Tibial nerve (tissue), 4 donors: Measurements from ENCODE around the gene FAAP24. TPM values are rescaled to one million over a fixed set of nuclear protein-coding genes. Genes with fewer than 3 reads are reported as not detected.
"Not testable (repeated sequence)": the region's sequence is repeated elsewhere in the genome, so short reads cannot be mapped to it uniquely, and the experiment has no call there.

Source experiments
- DNase-seq, 2 donors: peaks; one replicate each; pipeline ENCODE4 v3.0.0-alpha.2; 2019; ENCODE audit warnings: low spot score in 2 of 2
- H3K27ac ChIP-seq, 4 donors: fragments of 200-600 bp; sonication (generic) in 3 of 4; one replicate each; pipeline ENCODE4 v1.5.1; 2017 to 2019; ENCODE audit warnings: mild to moderate bottlenecking in 1 of 4
- H3K27me3 ChIP-seq, 2 donors: fragments of 200-600 bp; sonication (generic) in 1 of 2; one replicate each; pipeline versions ENCODE4 v1.5.1 to v1.6.0; 2017 to 2019
- H3K36me3 ChIP-seq, 3 donors: fragments of 200-600 bp; sonication (generic); one replicate each; pipeline ENCODE4 v1.5.1; 2018 to 2019
- H3K4me1 ChIP-seq, 4 donors: fragments of 200-600 bp; sonication (generic) in 3 of 4; one replicate each; pipeline ENCODE4 v1.5.1; 2017 to 2019
- H3K4me3 ChIP-seq, 4 donors: fragments of 200-600 bp; sonication (generic) in 3 of 4; one replicate each; pipeline ENCODE4 v1.5.1; 2017 to 2019; ENCODE audit warnings: mild to moderate bottlenecking in 1 of 4, moderate library complexity in 1 of 4
- H3K9me3 ChIP-seq, 4 donors: fragments of 200-600 bp; sonication (generic) in 3 of 4; one replicate each; pipeline ENCODE4 v1.5.1; 2017 to 2019
- EP300 ChIP-seq, 2 donors: sonication (generic); formaldehyde crosslinking; IDR thresholded peaks; one replicate each; pipeline ENCODE4 v1.6.1; 2017; ENCODE audit warnings: antibody characterized with exemption in 2 of 2, mild to moderate bottlenecking in 1 of 2
- POLR2A ChIP-seq, 2 donors: fragments of 450-650 bp; IDR thresholded peaks; one replicate each; pipeline ENCODE4 v1.6.1; 2017; ENCODE audit warnings: antibody characterized with exemption in 2 of 2, mild to moderate bottlenecking in 2 of 2, moderate library complexity in 2 of 2
- WGBS, 2 donors: methylation state at CpG; one replicate each; pipeline ENCODE4 v1.1.5; 2018; 5-methylcytosine and 5-hydroxymethylcytosine counted together
- total RNA-seq, 4 donors: library from RNA; depleted of rRNA; stranded (reverse); fragments of >200 nt; gene quantifications; one replicate each; pipeline ENCODE4 v1.1.0, GENCODE V29; 2016
- TF ChIP-seq, protein P1 (sequence below), 5 experiments: fragments of 200-600 bp in 3 of 5; fragments of 450-650 bp in 2 of 5; sonication (generic) in 3 of 5; IDR thresholded peaks; one replicate each; pipeline ENCODE4 v1.5.1; 2016 to 2019; ENCODE audit warnings: antibody characterized with exemption in 5 of 5, mild to moderate bottlenecking in 3 of 5, moderate library complexity in 2 of 5

FAAP24 gene
- total RNA-seq, 4 donors from 2014 or later, result 0.90 to 5.3 (median 2.1) TPM; not detected in 1

DNA sequence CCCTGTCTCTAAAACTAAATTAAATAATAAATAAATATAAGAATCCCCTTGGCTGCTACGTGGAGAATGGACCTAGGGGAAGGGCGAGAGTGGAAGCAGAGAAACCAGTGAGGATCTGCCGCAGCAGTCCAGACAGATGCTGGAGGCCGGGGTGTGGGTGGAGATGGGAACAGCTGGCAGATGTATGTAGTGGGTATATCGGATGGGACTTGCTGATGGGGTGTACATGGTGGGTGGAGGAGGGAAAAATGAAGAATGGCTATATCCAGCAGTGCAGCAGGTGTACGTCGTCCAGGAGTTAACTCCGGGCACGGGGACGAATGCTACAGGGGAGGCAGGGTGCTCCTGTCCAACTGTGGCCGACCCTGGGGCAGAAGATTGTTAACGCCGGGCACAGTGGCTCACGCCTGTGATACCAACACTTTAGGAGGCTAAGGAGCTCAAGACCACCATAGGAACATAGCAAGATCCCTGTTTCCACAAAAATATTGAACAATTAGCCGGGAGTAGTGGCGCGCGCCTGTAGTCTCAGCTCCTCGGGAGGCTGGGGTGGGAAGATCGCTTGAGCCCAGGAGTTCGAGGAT lies 938 bp upstream of the FAAP24 start:
- H3K4me3 ChIP-seq, result peak overlapping the region; percentile 75 to 94 (median 88)
- peak overlapping the region in 3 of 4 donors; percentile 40 to 81 (median 79) for H3K27ac ChIP-seq
- WGBS, 2 donors, result 15 to 16% methylated on average over 21 of the region's 21 CpGs
- H3K4me1 ChIP-seq, result peaks cover 0 to 24% (median 8%) of the 10 kb centered on the region in 4 donors
- TF ChIP-seq, protein P1, sequence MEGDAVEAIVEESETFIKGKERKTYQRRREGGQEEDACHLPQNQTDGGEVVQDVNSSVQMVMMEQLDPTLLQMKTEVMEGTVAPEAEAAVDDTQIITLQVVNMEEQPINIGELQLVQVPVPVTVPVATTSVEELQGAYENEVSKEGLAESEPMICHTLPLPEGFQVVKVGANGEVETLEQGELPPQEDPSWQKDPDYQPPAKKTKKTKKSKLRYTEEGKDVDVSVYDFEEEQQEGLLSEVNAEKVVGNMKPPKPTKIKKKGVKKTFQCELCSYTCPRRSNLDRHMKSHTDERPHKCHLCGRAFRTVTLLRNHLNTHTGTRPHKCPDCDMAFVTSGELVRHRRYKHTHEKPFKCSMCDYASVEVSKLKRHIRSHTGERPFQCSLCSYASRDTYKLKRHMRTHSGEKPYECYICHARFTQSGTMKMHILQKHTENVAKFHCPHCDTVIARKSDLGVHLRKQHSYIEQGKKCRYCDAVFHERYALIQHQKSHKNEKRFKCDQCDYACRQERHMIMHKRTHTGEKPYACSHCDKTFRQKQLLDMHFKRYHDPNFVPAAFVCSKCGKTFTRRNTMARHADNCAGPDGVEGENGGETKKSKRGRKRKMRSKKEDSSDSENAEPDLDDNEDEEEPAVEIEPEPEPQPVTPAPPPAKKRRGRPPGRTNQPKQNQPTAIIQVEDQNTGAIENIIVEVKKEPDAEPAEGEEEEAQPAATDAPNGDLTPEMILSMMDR (IDR thresholded peaks at IDR 0.05), result no peak
- no peak for TF ChIP-seq EP300 (IDR thresholded peaks at IDR 0.05)
- TF ChIP-seq POLR2A (IDR thresholded peaks at IDR 0.05), result no peak
- no peaks in the 10 kb centered on the region for H3K9me3 ChIP-seq
- no peaks in the 10 kb centered on the region for H3K27me3 ChIP-seq
- H3K36me3 ChIP-seq, result peaks cover 0 to 31% (median 0%) of the 10 kb centered on the region in 3 donors
- no peak for DNase-seq

DNA sequence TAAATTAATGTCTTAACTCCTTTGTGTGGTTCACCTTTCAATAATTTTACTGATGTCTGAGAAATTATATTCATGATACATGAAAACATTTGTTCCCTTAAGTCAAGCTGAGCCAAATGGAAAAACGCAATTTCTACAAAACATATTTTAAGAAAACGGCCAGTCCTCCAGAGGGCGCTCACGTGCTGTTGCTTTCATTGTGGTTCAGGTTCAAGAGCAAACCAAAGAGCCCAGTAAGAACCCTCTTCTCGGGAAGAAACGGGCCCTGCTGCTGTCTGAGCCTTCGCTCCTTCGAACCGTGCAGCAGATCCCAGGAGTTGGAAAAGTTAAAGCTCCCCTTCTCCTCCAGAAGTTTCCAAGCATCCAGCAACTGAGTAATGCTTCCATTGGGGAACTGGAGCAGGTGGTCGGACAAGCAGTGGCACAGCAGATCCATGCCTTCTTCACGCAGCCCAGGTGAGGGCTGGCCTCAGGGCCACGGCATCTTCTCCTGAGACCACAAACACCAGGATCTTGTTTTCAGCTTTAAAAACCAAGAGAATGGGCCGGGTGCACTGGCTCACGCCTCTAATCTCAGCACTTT lies 4.3 kb downstream of the FAAP24 start:
- no peak overlapping the region for H3K27ac ChIP-seq
- H3K36me3 ChIP-seq, result peaks cover 0 to 10% (median 0%) of the 10 kb centered on the region in 3 donors
- peak; percentile 65 to 84 for DNase-seq
- H3K27me3 ChIP-seq, result no peaks in the 10 kb centered on the region
- H3K4me1 ChIP-seq, result peaks cover 0 to 1% (median 0%) of the 10 kb centered on the region in 4 donors
- 43 to 47% methylated on average over 14 of the region's 14 CpGs for WGBS, 2 donors
- H3K4me3 ChIP-seq, result no peak overlapping the region
- no peak for TF ChIP-seq EP300 (IDR thresholded peaks at IDR 0.05)
- TF ChIP-seq POLR2A (IDR thresholded peaks at IDR 0.05), result no peak
- TF ChIP-seq, protein P1 (IDR thresholded peaks at IDR 0.05), result peak; percentile 47 to 83 (median 63)
- no peaks in the 10 kb centered on the region for H3K9me3 ChIP-seq

- no peak for DNase-seq
- H3K36me3 ChIP-seq, result peaks cover 0 to 10% (median 0%) of the 10 kb centered on the region in 3 donors
- no peak overlapping the region for H3K4me3 ChIP-seq
- no peaks in the 10 kb centered on the region for H3K27me3 ChIP-seq
- no peaks in the 10 kb centered on the region for H3K4me1 ChIP-seq
- H3K27ac ChIP-seq, result no peak overlapping the region
- no peak for TF ChIP-seq EP300 (IDR thresholded peaks at IDR 0.05)
- TF ChIP-seq, protein P1 (IDR thresholded peaks at IDR 0.05), result no peak
- no peak for TF ChIP-seq POLR2A (IDR thresholded peaks at IDR 0.05)
- no peaks in the 10 kb centered on the region for H3K9me3 ChIP-seq
- WGBS, 2 donors, result 81% methylated on average over 7 of the region's 7 CpGs
Observed at GRCh38 chr19:32977280-32977679, 5.2 kb downstream of the FAAP24 start.

DNA sequence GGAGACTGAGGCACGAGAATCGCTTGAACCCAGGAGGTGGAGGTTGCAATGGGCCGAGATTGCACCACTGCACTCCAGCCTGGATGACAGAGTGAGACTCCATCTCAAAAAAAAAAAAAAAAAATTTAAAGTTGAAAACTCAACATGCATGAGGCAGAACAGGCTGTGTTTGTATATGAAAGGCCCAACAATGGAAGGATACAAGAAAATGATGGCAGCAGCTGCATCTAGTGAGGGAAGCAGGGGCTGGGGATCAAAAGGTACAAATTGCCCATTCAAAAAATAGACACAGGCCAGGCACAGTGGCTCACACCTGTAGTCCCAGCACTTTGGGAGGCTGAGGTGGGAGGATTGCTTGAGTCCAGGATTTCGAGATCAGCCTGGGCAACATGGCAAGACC lies 5.8 kb downstream of the FAAP24 start:
- not testable (repeated sequence) for H3K27me3 ChIP-seq, H3K4me1 ChIP-seq, H3K27ac ChIP-seq, DNase-seq, H3K9me3 ChIP-seq, H3K4me3 ChIP-seq, H3K36me3 ChIP-seq
- WGBS, 2 donors, result 91% methylated on average over 4 of the region's 4 CpGs

DNA sequence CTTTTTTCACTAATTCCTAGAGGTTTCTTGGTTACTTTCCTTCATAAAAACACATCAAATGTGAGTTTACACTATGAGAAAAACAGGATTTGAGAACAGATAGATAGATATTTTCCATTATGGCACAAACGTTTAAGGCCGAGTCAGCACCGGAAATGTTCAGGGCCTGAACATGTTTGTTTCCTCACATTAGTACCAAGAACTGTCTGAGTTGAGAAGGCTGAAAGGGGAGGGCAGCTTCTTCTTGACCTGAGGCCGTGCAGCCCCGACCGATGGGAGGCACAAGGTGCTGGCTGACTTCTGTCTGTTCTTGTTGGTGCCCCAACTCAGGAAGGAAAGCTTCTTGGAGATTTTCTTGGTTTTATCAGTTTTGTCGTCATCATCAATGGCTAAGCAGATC lies 7.8 kb downstream of the FAAP24 start:
- DNase-seq, H3K36me3 ChIP-seq, H3K9me3 ChIP-seq, H3K4me3 ChIP-seq, H3K4me1 ChIP-seq, H3K27me3 ChIP-seq, H3K27ac ChIP-seq: not testable (repeated sequence)
- 88 to 90% methylated on average over 7 of the region's 7 CpGs for WGBS, 2 donors

DNA sequence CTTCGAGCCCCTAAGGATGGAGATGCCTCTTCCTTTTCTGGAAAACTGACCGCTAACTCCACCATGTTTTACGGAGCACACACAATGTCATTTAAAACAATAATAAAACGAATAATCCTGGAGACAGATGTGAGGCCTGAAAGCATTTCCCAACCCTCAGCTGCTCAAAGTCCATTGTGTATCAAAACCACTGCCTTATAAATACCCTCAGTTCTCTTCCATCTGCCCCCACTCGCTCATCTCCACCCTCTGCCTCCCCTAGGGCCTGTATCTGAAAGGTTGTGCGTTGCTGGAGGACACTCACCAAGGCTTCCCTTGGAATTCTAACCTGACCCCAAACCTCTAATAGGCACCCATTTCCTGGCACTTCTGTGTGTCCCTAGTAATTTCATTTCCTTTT lies 10.4 kb downstream of the FAAP24 start:
- WGBS, 2 donors, result 91% methylated on average over 6 of the region's 6 CpGs
- H3K27me3 ChIP-seq, H3K27ac ChIP-seq, H3K9me3 ChIP-seq, H3K4me1 ChIP-seq, DNase-seq, H3K36me3 ChIP-seq, H3K4me3 ChIP-seq: not testable (repeated sequence)

DNA sequence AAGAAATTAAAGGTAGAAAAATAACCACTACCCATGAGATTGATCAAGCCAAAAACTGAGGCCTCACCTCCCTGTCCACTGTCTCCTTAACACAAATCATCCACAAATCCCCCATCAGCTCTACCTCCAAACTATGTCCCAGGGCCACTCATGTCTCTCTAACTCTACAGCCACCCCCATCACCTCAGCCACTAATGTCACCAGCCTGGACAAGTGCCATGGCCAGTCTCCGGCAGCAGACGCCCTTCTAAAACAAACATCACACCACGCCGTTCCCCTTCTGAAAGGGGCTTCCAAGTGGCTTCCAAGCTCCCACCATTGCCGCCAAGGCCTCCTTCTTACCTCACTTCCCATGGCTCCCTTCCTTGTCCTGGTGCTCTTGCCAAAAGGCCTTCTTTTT lies 16.2 kb downstream of the FAAP24 start:
- not testable (repeated sequence) for DNase-seq, H3K27ac ChIP-seq, H3K4me3 ChIP-seq, H3K27me3 ChIP-seq, H3K9me3 ChIP-seq, H3K4me1 ChIP-seq, H3K36me3 ChIP-seq
- 83 to 89% methylated on average over 5 of the region's 5 CpGs for WGBS, 2 donors
